GM12878 (cell line): ENCODE data around the gene UBASH3B. TPM values are rescaled to one million over a fixed set of nuclear protein-coding genes. Genes with fewer than 3 reads are reported as not detected.

Experiments used
- ATF2 ChIP-seq: IDR thresholded peaks from 2 replicates; pipeline ENCODE4 v1.6.1; 2012; ENCODE audit warnings: low read length, inconsistent platforms
- ATF7 ChIP-seq: fragments of 450-650 bp; IDR thresholded peaks from 2 replicates; pipeline ENCODE4 v1.6.1; 2016; ENCODE audit warnings: low read depth, mild to moderate bottlenecking
- BHLHE40 ChIP-seq, 2 experiments: fragments of 450-650 bp in 1 of 2; IDR thresholded peaks; 2 replicates each; pipeline ENCODE4 v1.6.1; 2011 to 2017; ENCODE audit warnings: low read depth in 2 of 2, borderline replicate concordance in 1 of 2, improper control_type of control experiment in 1 of 2, low read length in 1 of 2, mild to moderate bottlenecking in 1 of 2
- BMI1 ChIP-seq: fragments of 450-650 bp; IDR thresholded peaks from 2 replicates; pipeline ENCODE4 v1.6.1; 2016; ENCODE audit warnings: mild to moderate bottlenecking, moderate library complexity, borderline replicate concordance
- BRCA1 ChIP-seq: IDR thresholded peaks from 2 replicates; pipeline ENCODE4 v1.6.1; 2011; ENCODE audit warnings: low read depth, low read length, improper control_type of control experiment
- CBFB ChIP-seq: IDR thresholded peaks from 2 replicates; pipeline ENCODE4 v1.6.1; 2016; ENCODE audit warnings: antibody characterized with exemption, low read depth
- CBX5 ChIP-seq: sonication (generic); IDR thresholded peaks from 2 replicates; pipeline ENCODE4 v1.6.1; 2016; ENCODE audit warnings: low read depth, moderate library complexity, mild to moderate bottlenecking, inconsistent platforms
- CHD4 ChIP-seq: fragments of 200-600 bp; sonication (generic); IDR thresholded peaks from 2 replicates; pipeline ENCODE4 v1.6.1; 2016; ENCODE audit warnings: mild to moderate bottlenecking
- CREB1 ChIP-seq: IDR thresholded peaks from 2 replicates; pipeline ENCODE4 v1.6.1; 2012; ENCODE audit warnings: low read depth, mild to moderate bottlenecking, inconsistent platforms
- CREM ChIP-seq: IDR thresholded peaks from 2 replicates; pipeline ENCODE4 v1.6.1; 2014; ENCODE audit warnings: antibody characterized with exemption, low read depth
- EED ChIP-seq: sonication (generic); IDR thresholded peaks from 2 replicates; pipeline ENCODE4 v1.6.1; 2016; ENCODE audit warnings: antibody characterized with exemption, low read depth
- ETV6 ChIP-seq, 2 experiments: fragments of 450-650 bp in 1 of 2; IDR thresholded peaks in 1 of 2; conservative IDR thresholded peaks in 1 of 2; 2 replicates each; pipeline ENCODE4 v1.6.1; 2014; ENCODE audit warnings: antibody characterized with exemption in 1 of 2, borderline replicate concordance in 1 of 2, low read depth in 1 of 2, mild to moderate bottlenecking in 1 of 2, moderate library complexity in 1 of 2
- GATAD2B ChIP-seq: fragments of 450-650 bp; conservative IDR thresholded peaks from 2 replicates; pipeline ENCODE4 v1.6.1; 2017; ENCODE audit warnings: low read depth, mild to moderate bottlenecking, moderate library complexity
- IKZF1 ChIP-seq: fragments of 450-650 bp; conservative IDR thresholded peaks from 2 replicates; pipeline ENCODE4 v1.6.1; 2017; ENCODE audit warnings: antibody characterized with exemption, mild to moderate bottlenecking
- IRF3 ChIP-seq: fragments of 450-650 bp; IDR thresholded peaks from 2 replicates; pipeline ENCODE4 v1.6.1; 2014; ENCODE audit warnings: mild to moderate bottlenecking
- KLF5 ChIP-seq: fragments of 450-650 bp; IDR thresholded peaks from 2 replicates; pipeline ENCODE4 v1.6.1; 2014; ENCODE audit warnings: mild to moderate bottlenecking; ENCODE audit not compliant: partially characterized antibody
- MEF2A ChIP-seq: IDR thresholded peaks from 2 replicates; pipeline ENCODE4 v1.6.1; 2011; ENCODE audit warnings: low read depth, mild to moderate bottlenecking, low read length, moderate library complexity; ENCODE audit not compliant: insufficient read depth
- MXI1 ChIP-seq: fragments of 150-350 bp; IDR thresholded peaks from 2 replicates; pipeline ENCODE4 v1.6.1; 2011; ENCODE audit warnings: low read depth, mild to moderate bottlenecking, inconsistent platforms, low read length, improper control_type of control experiment
- MYC ChIP-seq: IDR thresholded peaks from 2 replicates; pipeline ENCODE4 v1.6.1; 2011; ENCODE audit warnings: mild to moderate bottlenecking, low read length, moderate library complexity, inconsistent platforms; ENCODE audit not compliant: insufficient read depth, insufficient replicate concordance, insufficient read length, severe bottlenecking
- NFIC ChIP-seq: IDR thresholded peaks from 2 replicates; pipeline ENCODE4 v1.6.1; 2012; ENCODE audit warnings: low read depth, mild to moderate bottlenecking, inconsistent platforms, low read length, moderate library complexity
- POLR2A ChIP-seq: IDR thresholded peaks from 2 replicates; pipeline ENCODE4 v1.6.1; 2011; ENCODE audit warnings: low read depth, mild to moderate bottlenecking, low read length
- POU2F2 ChIP-seq: IDR thresholded peaks from 3 replicates; pipeline ENCODE4 v1.6.1; 2011; ENCODE audit warnings: low read depth, mild to moderate bottlenecking, low read length, borderline replicate concordance
- RELA ChIP-seq: fragments of 450-650 bp; IDR thresholded peaks from 2 replicates; pipeline ENCODE4 v1.8.0; 2014; ENCODE audit warnings: borderline replicate concordance; ENCODE audit not compliant: partially characterized antibody
- RUNX3 ChIP-seq: IDR thresholded peaks from 2 replicates; pipeline ENCODE4 v1.6.1; 2012; ENCODE audit warnings: low read length, inconsistent platforms
- SPI1 ChIP-seq: IDR thresholded peaks from 2 replicates; pipeline ENCODE4 v1.6.1; 2011; ENCODE audit warnings: low read depth, mild to moderate bottlenecking, low read length, moderate library complexity, borderline replicate concordance; ENCODE audit not compliant: insufficient read depth
- SUPT20H ChIP-seq: IDR thresholded peaks from 2 replicates; pipeline ENCODE4 v1.6.1; 2011; ENCODE audit warnings: low read depth, mild to moderate bottlenecking, low read length, moderate library complexity, borderline replicate concordance; ENCODE audit not compliant: control insufficient read depth
- TCF12 ChIP-seq: IDR thresholded peaks from 2 replicates; pipeline ENCODE4 v1.6.1; 2011; ENCODE audit warnings: low read depth, mild to moderate bottlenecking, low read length
- TCF3 ChIP-seq: IDR thresholded peaks from 2 replicates; pipeline ENCODE4 v1.6.1; 2012; ENCODE audit warnings: low read depth, mild to moderate bottlenecking, low read length, borderline replicate concordance; ENCODE audit not compliant: insufficient read depth
- TCF7 ChIP-seq: IDR thresholded peaks from 2 replicates; pipeline ENCODE4 v1.6.1; 2014; ENCODE audit warnings: antibody characterized with exemption, borderline replicate concordance
- WRNIP1 ChIP-seq: IDR thresholded peaks from 2 replicates; pipeline ENCODE4 v1.6.1; 2011; ENCODE audit warnings: low read depth, low read length, improper control_type of control experiment, borderline replicate concordance
- ZBED1 ChIP-seq: IDR thresholded peaks from 2 replicates; pipeline ENCODE4 v1.6.1; 2016; ENCODE audit warnings: borderline replicate concordance
- polyA plus RNA-seq, 11 experiments: library from polyadenylated mRNA; depleted of rRNA in 4 of 11; unstranded in 6 of 11; stranded (reverse) in 5 of 11; fragments of >200 nt; fragmentation: Nextera tagmentation in 4 of 11; fragmentation: Illumina TruSeq in 1 of 11; extraction: Ambion mirVana in 4 of 11; extraction: Trizol in 1 of 11; gene quantifications; 1 replicate in 1 of 11; 2 replicates in 10 of 11; pipeline versions ENCODE4 v1.2.1 to v1.2.3, GENCODE V29; 2011 to 2016; ENCODE audit warnings: inconsistent platforms in 2 of 11, missing spikeins in 2 of 11, low read depth in 1 of 11
- total RNA-seq, 4 experiments: library from RNA; depleted of rRNA in 3 of 4; stranded (reverse); fragments of >200 nt in 3 of 4; fragmentation: Illumina TruSeq in 1 of 4; extraction: Trizol in 1 of 4; gene quantifications; 2 replicates each; pipeline versions ENCODE4 v1.2.1 to v1.2.3, GENCODE V29; 2013 to 2021

Gene UBASH3B
- total and polyA plus RNA-seq, 10 of the 15 experiments (the other 5 are each of a cell fraction or from before 2014, with no cell fraction given): 0.18 to 3.3 (median 0.57) TPM

- 0 out of 3 replicates have a peak, but pooled peaks have one; percentile 24 for TF ChIP-seq POU2F2
- TF ChIP-seq BHLHE40 (IDR thresholded peaks at IDR 0.05; ENCODE audit: borderline replicate concordance in 1 of 2, low read depth in 2 of 2, low read length in 1 of 2): peak in 1 of 2 experiments; percentile 28; a peak in 1 of 4 replicates
- TF ChIP-seq ETV6 (conservative IDR thresholded peaks at IDR 0.05 in 1 of 2, IDR thresholded peaks at IDR 0.05 in 1 of 2; ENCODE audit: borderline replicate concordance in 1 of 2, low read depth in 1 of 2): peak in 1 of 2 experiments; percentile 69; a peak in 2 of 4 replicates
- peak; percentile 53 for TF ChIP-seq IKZF1
- TF ChIP-seq IRF3: no peak
- no peak for TF ChIP-seq SUPT20H
- TF ChIP-seq ATF2: peak; percentile 66; the same call in 1 of the 2 replicates
- no peak for TF ChIP-seq RELA
- TF ChIP-seq BRCA1: no peak
- TF ChIP-seq POLR2A: peak; percentile 65; the same call in 1 of the 2 replicates
- peak; percentile 36; the same call in 1 of the 2 replicates for TF ChIP-seq CBFB
- TF ChIP-seq MEF2A: peak; percentile 54; the same call in 1 of the 2 replicates
- TF ChIP-seq SPI1: 0 out of 2 replicates have a peak, but pooled peaks have one; percentile 28
- TF ChIP-seq CREM: peak; percentile 71
- TF ChIP-seq MYC: no peak
- TF ChIP-seq NFIC: peak; percentile 66
- TF ChIP-seq WRNIP1: no peak
- peak; percentile 57; the same call in 1 of the 2 replicates for TF ChIP-seq TCF12
- TF ChIP-seq CBX5: peak; percentile 41; the same call in 1 of the 2 replicates
- no peak for TF ChIP-seq CHD4
- TF ChIP-seq GATAD2B: 0 out of 2 replicates have a peak, but pooled peaks have one; percentile 49
- TF ChIP-seq RUNX3: peak; percentile 92
- peak; percentile 30; the same call in 1 of the 2 replicates for TF ChIP-seq CREB1
- peak; percentile 58; the same call in 1 of the 2 replicates for TF ChIP-seq TCF3
- no peak for TF ChIP-seq MXI1
- no peak for TF ChIP-seq TCF7
- peak; percentile 59; the same call in 1 of the 2 replicates for TF ChIP-seq ZBED1
- peak; percentile 63 for TF ChIP-seq ATF7
- no peak; the same call in 1 of the 2 replicates for TF ChIP-seq BMI1
- no peak for TF ChIP-seq KLF5
- peak; percentile 81 for TF ChIP-seq EED
Observed at GRCh38 chr11:122743949-122744348, 88.4 kb downstream of the UBASH3B start (continued).
